H1 (cell line): ENCODE data around the gene SPECC1. TPM values are rescaled to one million over a fixed set of nuclear protein-coding genes. Genes with fewer than 3 reads are reported as not detected.

Source experiments
- POLR2A ChIP-seq, 2 experiments: IDR thresholded peaks; 1 replicate in 1 of 2; 2 replicates in 1 of 2; pipeline ENCODE4 v1.6.1; 2011; ENCODE audit warnings: low read depth in 2 of 2, low read length in 2 of 2, mild to moderate bottlenecking in 2 of 2; ENCODE audit errors: control extremely low read depth in 1 of 2
- polyA plus RNA-seq, 7 experiments: library from polyadenylated mRNA; depleted of rRNA in 3 of 7; stranded (reverse) in 5 of 7; unstranded in 2 of 7; fragments of >200 nt in 5 of 7; fragments of 200-250 nt in 2 of 7; gene quantifications; 1 replicate in 5 of 7; 2 replicates in 1 of 7; 4 replicates in 1 of 7; pipeline versions ENCODE4 v1.2.1 to v1.2.3, GENCODE V29; 2011 to 2013; ENCODE audit warnings: missing spikeins in 2 of 7, mixed read lengths in 2 of 7
- total RNA-seq: library from RNA; stranded (reverse); fragmentation: NEBNext Ultra II Directional; extraction: Animal tissue kit (Norgen Biotek cat#: 25700); gene quantifications from 2 replicates; pipeline ENCODE4 v1.2.1, GENCODE V29; 2021
- TF ChIP-seq, protein P1 (sequence below): fragments of 300-600 bp; sonication (generic); IDR thresholded peaks from 2 replicates; pipeline ENCODE4 v1.7.1; 2012; ENCODE audit warnings: low read length, moderate library complexity, mild to moderate bottlenecking, inconsistent platforms; ENCODE audit not compliant: insufficient replicate concordance

Gene SPECC1
- total and polyA plus RNA-seq, 2 of the 8 experiments (the other 6 are each of a cell fraction or from before 2014, with no cell fraction given) = 35.8 to 87.9 TPM

DNA sequence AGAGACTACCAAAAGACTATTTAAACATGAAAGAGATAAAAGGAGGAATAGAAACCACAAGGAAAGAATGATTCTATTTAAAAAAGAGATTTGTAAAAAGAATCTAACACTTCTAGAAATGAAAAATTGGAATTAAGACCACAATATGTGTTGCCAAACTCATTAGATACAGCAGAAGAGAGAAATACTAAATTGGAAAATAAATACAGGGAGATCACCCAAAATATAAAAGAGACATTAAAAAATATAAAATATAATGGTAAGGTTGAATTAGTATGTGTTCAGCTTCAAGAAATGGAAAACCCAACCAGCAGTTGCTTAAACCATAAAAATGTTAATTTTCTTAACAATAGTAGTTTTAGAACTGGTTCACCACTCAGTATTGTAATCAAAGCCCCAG, 297.8 kb downstream of the SPECC1 start (continued):
- TF ChIP-seq, protein P1, sequence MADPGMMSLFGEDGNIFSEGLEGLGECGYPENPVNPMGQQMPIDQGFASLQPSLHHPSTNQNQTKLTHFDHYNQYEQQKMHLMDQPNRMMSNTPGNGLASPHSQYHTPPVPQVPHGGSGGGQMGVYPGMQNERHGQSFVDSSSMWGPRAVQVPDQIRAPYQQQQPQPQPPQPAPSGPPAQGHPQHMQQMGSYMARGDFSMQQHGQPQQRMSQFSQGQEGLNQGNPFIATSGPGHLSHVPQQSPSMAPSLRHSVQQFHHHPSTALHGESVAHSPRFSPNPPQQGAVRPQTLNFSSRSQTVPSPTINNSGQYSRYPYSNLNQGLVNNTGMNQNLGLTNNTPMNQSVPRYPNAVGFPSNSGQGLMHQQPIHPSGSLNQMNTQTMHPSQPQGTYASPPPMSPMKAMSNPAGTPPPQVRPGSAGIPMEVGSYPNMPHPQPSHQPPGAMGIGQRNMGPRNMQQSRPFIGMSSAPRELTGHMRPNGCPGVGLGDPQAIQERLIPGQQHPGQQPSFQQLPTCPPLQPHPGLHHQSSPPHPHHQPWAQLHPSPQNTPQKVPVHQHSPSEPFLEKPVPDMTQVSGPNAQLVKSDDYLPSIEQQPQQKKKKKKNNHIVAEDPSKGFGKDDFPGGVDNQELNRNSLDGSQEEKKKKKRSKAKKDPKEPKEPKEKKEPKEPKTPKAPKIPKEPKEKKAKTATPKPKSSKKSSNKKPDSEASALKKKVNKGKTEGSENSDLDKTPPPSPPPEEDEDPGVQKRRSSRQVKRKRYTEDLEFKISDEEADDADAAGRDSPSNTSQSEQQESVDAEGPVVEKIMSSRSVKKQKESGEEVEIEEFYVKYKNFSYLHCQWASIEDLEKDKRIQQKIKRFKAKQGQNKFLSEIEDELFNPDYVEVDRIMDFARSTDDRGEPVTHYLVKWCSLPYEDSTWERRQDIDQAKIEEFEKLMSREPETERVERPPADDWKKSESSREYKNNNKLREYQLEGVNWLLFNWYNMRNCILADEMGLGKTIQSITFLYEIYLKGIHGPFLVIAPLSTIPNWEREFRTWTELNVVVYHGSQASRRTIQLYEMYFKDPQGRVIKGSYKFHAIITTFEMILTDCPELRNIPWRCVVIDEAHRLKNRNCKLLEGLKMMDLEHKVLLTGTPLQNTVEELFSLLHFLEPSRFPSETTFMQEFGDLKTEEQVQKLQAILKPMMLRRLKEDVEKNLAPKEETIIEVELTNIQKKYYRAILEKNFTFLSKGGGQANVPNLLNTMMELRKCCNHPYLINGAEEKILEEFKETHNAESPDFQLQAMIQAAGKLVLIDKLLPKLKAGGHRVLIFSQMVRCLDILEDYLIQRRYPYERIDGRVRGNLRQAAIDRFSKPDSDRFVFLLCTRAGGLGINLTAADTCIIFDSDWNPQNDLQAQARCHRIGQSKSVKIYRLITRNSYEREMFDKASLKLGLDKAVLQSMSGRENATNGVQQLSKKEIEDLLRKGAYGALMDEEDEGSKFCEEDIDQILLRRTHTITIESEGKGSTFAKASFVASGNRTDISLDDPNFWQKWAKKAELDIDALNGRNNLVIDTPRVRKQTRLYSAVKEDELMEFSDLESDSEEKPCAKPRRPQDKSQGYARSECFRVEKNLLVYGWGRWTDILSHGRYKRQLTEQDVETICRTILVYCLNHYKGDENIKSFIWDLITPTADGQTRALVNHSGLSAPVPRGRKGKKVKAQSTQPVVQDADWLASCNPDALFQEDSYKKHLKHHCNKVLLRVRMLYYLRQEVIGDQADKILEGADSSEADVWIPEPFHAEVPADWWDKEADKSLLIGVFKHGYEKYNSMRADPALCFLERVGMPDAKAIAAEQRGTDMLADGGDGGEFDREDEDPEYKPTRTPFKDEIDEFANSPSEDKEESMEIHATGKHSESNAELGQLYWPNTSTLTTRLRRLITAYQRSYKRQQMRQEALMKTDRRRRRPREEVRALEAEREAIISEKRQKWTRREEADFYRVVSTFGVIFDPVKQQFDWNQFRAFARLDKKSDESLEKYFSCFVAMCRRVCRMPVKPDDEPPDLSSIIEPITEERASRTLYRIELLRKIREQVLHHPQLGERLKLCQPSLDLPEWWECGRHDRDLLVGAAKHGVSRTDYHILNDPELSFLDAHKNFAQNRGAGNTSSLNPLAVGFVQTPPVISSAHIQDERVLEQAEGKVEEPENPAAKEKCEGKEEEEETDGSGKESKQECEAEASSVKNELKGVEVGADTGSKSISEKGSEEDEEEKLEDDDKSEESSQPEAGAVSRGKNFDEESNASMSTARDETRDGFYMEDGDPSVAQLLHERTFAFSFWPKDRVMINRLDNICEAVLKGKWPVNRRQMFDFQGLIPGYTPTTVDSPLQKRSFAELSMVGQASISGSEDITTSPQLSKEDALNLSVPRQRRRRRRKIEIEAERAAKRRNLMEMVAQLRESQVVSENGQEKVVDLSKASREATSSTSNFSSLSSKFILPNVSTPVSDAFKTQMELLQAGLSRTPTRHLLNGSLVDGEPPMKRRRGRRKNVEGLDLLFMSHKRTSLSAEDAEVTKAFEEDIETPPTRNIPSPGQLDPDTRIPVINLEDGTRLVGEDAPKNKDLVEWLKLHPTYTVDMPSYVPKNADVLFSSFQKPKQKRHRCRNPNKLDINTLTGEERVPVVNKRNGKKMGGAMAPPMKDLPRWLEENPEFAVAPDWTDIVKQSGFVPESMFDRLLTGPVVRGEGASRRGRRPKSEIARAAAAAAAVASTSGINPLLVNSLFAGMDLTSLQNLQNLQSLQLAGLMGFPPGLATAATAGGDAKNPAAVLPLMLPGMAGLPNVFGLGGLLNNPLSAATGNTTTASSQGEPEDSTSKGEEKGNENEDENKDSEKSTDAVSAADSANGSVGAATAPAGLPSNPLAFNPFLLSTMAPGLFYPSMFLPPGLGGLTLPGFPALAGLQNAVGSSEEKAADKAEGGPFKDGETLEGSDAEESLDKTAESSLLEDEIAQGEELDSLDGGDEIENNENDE = no peak
- TF ChIP-seq POLR2A (IDR thresholded peaks at IDR 0.05; ENCODE audit: control extremely low read depth in 1 of 2, low read depth in 2 of 2, low read length in 2 of 2) = no peak
